Neural crest cell (in vitro differentiated cells): ENCODE results near the gene SGMS1. TPM values are rescaled to one million over a fixed set of nuclear protein-coding genes. Genes with fewer than 3 reads are reported as not detected.
A peak's percentile ranks its signal among the peaks of the same experiment; 100 is the strongest.
"Not testable (repeated sequence)": the region's sequence is repeated elsewhere in the genome, so short reads cannot be mapped to it uniquely, and the experiment has no call there.

Experiments used
- DNase-seq: peaks from one replicate; pipeline ENCODE4 v3.0.0; 2021; ENCODE audit warnings: low read depth, mixed read lengths, low spot score
- H3K27ac Mint-ChIP-seq: one replicate; pipeline ENCODE4 v1.8.0; 2021; ENCODE audit warnings: mild to moderate bottlenecking, mixed read lengths; ENCODE audit not compliant: unreplicated experiment
- H3K27me3 Mint-ChIP-seq: 2 replicates; pipeline ENCODE4 v1.8.0; 2021; ENCODE audit warnings: low read depth, mild to moderate bottlenecking, mixed read lengths
- H3K36me3 Mint-ChIP-seq: 2 replicates; pipeline ENCODE4 v1.8.0; 2021; ENCODE audit warnings: low read depth, mild to moderate bottlenecking, mixed read lengths
- H3K4me1 Mint-ChIP-seq: 2 replicates; pipeline ENCODE4 v1.8.0; 2021; ENCODE audit warnings: mixed read lengths
- H3K4me3 Mint-ChIP-seq: one replicate; pipeline ENCODE4 v1.8.0; 2021; ENCODE audit warnings: mild to moderate bottlenecking, mixed read lengths
- H3K9me3 Mint-ChIP-seq: 2 replicates; pipeline ENCODE4 v1.8.0; 2021; ENCODE audit warnings: mixed read lengths
- CTCF ChIP-seq: fragments of 200-600 bp; sonication (generic); conservative IDR thresholded peaks from 2 replicates; pipeline ENCODE4 v1.5.0; 2021; ENCODE audit warnings: antibody characterized with exemption, mild to moderate bottlenecking
- total RNA-seq: library from RNA; stranded (reverse); gene quantifications from 2 replicates; pipeline ENCODE4 v1.2.1, GENCODE V29; 2021

The SGMS1 gene
- total RNA-seq, 1 donor from 2014 or later: 14.4 TPM

- no peaks in the 10 kb centered on the region for H3K36me3 Mint-ChIP-seq
- no peak for TF ChIP-seq CTCF
- no peaks in the 10 kb centered on the region for H3K4me1 Mint-ChIP-seq
- H3K9me3 Mint-ChIP-seq: no peaks in the 10 kb centered on the region
- H3K27me3 Mint-ChIP-seq: peaks cover 63% of the 10 kb centered on the region
- no peak for DNase-seq
- no peak overlapping the region for H3K27ac Mint-ChIP-seq
- no peak overlapping the region for H3K4me3 Mint-ChIP-seq
These were observed 344.3 kb downstream of the SGMS1 start for GRCh38 chr10:50279489-50279888.

GRCh38 chr10:50275650-50276235 lies 348.0 kb downstream of the SGMS1 start:
- no peaks in the 10 kb centered on the region for H3K9me3 Mint-ChIP-seq
- H3K27ac Mint-ChIP-seq: no peak overlapping the region
- H3K36me3 Mint-ChIP-seq: no peaks in the 10 kb centered on the region
- peaks cover 56% of the 10 kb centered on the region for H3K27me3 Mint-ChIP-seq
- no peaks in the 10 kb centered on the region for H3K4me1 Mint-ChIP-seq
- DNase-seq: peak; percentile 28
- peak; percentile 63 for TF ChIP-seq CTCF
- no peak overlapping the region for H3K4me3 Mint-ChIP-seq

GRCh38 chr10:50272531-50272930 lies 351.2 kb downstream of the SGMS1 start:
- DNase-seq: no peak
- no peaks in the 10 kb centered on the region for H3K9me3 Mint-ChIP-seq
- H3K36me3 Mint-ChIP-seq: no peaks in the 10 kb centered on the region
- no peak for TF ChIP-seq CTCF
- no peaks in the 10 kb centered on the region for H3K4me1 Mint-ChIP-seq
- no peak overlapping the region for H3K4me3 Mint-ChIP-seq
- peaks cover 45% of the 10 kb centered on the region for H3K27me3 Mint-ChIP-seq
- no peak overlapping the region for H3K27ac Mint-ChIP-seq

- Mint-ChIP-seq H3K4me1 (no peaks in the 10 kb centered on the region), H3K36me3 (no peaks in the 10 kb centered on the region), H3K27ac (no peak overlapping the region), H3K27me3 (peaks cover 42% of the 10 kb centered on the region), H3K4me3 (no peak overlapping the region), H3K9me3 (no peaks in the 10 kb centered on the region)
- no peak for TF ChIP-seq CTCF
- DNase-seq: no peak
These were observed 352.0 kb downstream of the SGMS1 start for GRCh38 chr10:50271564-50272250.

GRCh38 chr10:50267877-50268276 lies 355.9 kb downstream of the SGMS1 start:
- not testable (repeated sequence) for DNase-seq, H3K36me3 Mint-ChIP-seq, H3K27ac Mint-ChIP-seq, H3K9me3 Mint-ChIP-seq, H3K4me3 Mint-ChIP-seq, H3K4me1 Mint-ChIP-seq
- H3K27me3 Mint-ChIP-seq: peaks cover 42% of the 10 kb centered on the region

GRCh38 chr10:50262625-50263024 lies 361.1 kb downstream of the SGMS1 start:
- not testable (repeated sequence) for H3K9me3 Mint-ChIP-seq, H3K4me1 Mint-ChIP-seq, H3K4me3 Mint-ChIP-seq, H3K27ac Mint-ChIP-seq, DNase-seq, H3K36me3 Mint-ChIP-seq
- peaks cover 42% of the 10 kb centered on the region for H3K27me3 Mint-ChIP-seq
